Measurements from ENCODE around the gene FAIM2.

Gene FAIM2

DNA sequence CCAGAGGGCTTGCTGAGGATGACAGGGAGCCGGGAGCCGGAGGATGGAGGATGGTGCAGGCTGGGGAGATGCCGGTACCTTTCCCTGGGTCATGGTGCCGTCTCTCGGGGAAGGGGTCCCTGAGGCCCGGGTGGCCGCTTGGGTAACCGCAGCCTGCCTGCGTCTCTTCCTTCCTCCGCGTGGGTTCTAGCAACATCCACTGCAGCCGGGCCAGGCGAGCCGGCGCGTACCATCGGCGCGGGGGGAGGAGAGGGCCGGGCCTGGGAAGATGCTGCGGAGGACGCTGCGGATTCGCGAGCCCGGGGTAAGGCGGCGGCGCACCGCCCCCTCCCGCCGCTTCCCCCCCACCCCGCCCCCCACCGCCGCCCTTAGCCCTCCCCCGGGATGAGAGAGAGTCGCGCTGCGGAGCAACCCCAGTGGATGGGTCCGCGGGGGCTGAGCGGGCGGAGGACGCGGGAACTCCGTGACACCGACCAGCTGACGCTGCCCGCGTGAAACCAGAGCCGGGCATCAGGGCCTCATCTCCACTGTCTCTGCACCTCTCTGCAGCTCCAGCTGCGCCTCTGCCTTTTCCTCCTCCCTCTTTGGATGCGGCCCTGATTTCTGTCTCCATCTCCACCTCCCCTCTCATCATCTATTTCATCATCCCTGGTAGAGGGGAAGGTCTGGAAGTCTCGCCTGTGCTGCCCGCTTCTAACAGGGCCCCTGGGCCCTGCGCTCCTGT is at the start of gene FAIM2:
TSS of gene FAIM2 (minus strand) at position 201 of the 724 bp plus-strand sequence. CDS start at position 93, 108 bp downstream.
- peak; percentile 3 to 23 for DNase-seq (ENCODE audit: low read depth in 2 of 2)

DNA sequence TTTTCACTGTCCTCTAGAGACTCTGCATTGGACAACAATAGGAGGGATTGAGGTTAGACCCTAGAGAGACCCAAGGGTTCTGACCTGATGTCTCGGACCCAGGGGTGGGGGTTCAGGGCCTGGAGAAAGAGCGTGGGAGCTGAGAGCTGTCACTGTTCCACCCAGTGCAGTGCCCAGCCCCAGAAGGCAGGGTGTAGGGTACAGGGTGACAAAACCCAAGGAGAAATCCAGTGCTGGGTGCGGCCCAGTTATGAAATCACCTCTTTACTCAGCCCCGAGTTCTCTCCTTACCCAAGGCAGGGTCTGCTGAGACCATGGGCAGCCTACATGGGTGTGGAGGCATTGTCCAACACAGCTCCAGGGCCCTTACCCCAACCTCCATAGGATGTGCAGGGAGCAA is 49.5 kb upstream of the FAIM2 start:
- no peak for DNase-seq (ENCODE audit: low read depth in 2 of 2)

DNA sequence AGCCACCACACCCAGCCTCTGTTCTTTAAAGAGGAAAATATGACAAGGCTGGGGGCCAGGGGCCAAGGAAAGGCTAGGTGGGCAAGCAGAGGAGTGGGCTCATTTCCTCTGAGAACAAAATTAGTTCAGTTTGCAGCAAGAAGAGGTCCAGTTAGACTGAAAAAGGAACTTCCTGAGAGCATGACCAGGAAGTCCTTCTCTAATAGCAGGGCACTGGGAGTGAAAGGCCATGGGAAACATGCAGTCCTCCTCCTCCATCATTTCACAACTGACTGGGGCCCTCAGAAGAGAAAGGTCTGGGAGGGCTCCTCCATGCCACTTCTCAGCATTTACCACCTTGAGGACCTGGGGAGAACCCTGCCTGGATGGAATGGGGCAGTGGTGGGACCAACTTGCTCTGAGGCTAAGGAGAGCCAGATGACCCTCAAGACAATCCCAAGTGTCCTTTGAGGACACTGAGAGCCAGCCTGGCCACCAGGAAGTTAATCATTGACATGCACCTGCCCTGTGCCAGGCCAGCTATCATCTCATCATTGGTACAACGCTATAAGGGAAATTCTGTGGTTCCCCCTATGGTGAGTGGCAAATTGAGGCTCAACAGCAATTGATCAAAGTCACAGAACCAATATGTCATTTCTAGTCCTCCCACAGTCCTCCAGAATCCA is 48.8 kb upstream of the FAIM2 start:
- DNase-seq (ENCODE audit: low read depth in 2 of 2), result no peak

DNA sequence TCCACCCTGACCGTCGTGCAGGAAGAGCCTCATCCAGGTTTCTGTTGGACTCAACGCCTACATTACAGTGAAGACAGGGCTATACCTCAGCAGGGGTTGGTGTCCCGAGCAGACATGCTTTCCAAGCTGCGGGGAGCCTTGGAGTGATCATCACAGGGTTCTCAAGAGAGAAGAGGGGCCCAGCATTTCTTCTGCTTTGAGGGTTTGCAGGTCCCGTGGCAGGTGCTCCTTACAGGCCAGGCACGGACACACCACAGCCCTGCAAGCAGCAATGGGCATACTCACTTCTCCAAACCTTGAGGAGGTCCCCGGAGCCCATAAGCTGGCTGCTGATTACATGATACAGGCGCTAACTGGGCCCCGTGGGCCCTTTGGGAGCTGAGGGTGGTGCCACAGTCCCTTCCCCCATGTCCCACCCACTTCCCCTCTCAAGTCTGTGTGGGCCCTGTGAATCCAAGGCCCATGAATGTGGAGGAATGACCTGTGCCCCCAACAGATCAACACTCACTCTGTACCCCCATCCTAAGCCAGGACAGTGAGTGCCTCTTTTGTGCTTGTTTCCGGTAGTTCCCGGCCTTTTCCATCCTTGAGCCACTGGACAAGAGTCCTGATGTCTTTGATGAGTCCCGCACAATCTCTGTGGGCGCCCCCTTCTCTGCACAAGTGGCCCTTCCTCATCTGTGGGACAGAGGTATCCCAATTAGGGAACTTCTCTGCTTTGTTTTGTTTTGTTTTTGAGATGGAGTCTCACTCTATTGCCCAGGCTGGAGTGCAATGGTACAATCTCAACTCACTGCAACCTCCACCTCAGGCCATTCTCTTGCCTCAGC is 47.9 kb upstream of the FAIM2 start:
- no peak for DNase-seq (ENCODE audit: low read depth in 2 of 2)

DNA sequence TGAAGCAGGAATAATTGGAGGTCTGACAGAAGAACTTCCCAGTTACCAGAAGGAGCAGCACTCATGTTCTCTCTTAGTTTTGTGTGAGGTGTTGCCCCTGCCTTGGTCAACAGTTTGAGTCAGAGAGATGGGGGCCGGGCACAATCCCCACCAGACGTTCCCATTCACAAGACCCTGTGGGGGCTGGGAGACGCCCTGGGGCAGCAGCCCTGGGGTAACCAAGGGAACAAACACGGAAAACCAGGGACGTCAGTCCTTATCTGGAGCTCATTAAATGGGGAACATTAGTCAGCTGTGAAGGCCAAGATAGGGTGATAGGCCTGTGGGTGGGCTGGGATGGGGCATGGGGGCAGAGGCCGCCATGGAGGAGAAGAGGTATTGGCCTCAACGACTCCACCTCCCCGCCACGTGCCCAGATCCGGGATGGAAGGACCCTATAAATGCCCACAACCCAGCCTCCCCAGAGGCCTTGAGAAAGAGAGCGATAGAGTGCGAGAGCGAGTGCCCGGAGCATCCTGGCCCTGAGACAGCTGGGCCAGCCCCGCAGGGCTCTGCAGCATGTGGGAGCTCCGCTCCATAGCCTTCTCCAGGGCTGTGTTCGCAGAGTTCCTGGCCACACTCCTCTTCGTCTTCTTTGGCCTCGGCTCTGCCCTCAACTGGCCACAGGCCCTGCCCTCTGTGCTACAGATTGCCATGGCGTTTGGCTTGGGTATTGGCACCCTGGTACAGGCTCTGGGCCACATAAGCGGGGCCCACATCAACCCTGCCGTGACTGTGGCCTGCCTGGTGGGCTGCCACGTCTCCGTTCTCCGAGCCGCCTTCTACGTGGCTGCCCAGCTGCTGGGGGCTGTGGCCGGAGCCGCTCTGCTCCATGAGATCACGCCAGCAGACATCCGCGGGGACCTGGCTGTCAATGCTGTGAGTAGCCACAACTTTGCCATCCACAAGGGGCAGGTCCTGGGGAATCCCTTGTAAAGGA is 46.9 kb upstream of the FAIM2 start, which contains the start of gene AQP2:
TSS of gene AQP2 (plus strand) at position 465 of the 979 bp plus-strand sequence. CDS start at position 559, 94 bp downstream.
- DNase-seq (ENCODE audit: low read depth in 2 of 2), result no peak

DNA sequence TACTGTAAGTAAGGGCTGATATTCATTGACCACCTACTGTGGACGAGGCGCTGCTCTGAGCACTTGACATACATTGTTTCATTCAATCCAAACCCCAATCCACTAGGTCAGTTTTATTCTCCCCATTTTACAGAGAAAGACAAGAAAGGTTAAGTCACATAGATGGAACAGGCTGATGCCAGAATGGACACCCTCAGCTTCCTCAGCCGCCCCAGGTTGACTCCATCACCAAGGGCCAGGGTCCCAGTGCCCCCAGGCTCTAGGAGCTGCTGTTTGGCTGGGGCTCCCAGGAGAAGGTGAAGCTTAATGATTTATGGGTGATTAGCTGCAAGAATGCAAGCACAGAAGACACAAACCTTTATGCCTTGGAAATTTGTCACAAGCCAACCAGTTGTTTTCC is 46.2 kb upstream of the FAIM2 start:
- DNase-seq (ENCODE audit: low read depth in 2 of 2), result no peak

DNA sequence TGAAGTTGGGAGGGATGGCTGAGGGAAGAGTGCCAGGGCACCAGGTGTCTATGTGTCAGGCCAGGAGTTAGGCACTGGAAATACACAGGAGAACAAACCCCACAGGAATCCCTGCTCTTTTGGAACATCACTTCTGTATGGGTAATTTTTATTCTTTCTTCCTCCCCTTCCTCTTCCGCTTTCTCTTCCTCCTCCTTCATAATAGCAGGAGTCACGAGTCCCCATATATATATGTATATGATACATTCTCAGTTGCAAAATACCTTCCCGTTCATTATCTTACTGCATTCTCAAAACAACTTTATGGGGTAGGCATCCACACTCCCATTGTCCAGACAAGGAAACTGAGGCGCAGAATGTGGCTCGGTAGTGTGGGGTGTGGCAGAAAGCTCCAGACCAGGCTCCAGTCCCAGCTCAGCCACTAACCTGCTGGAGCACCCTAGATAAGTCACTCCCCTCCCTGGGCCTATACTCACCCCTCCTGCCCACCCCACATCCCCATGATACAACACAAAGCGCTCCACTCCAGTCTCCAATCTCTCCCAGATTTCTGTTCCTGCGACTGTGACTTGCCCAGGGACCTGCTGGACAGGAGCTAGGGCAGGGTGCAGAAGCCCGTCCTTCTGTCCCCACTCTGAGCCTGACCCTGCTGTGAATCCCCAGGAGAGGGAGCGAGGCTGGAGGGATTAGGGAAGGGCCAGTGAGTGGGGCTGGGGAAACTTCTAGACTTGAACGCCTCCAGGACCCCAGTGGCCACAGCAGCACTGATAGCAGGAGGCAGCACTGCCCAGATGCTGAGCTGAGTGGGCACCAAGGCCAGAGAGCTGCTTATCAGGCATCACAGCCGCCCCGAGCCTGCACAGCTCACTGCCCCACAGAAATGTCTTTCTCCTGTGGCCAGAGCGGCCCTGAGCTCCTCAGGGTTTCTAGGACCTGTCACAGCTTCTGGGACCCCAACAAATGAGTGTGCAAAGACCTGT is 45.5 kb upstream of the FAIM2 start:
- no peak for DNase-seq (ENCODE audit: low read depth in 2 of 2)

DNA sequence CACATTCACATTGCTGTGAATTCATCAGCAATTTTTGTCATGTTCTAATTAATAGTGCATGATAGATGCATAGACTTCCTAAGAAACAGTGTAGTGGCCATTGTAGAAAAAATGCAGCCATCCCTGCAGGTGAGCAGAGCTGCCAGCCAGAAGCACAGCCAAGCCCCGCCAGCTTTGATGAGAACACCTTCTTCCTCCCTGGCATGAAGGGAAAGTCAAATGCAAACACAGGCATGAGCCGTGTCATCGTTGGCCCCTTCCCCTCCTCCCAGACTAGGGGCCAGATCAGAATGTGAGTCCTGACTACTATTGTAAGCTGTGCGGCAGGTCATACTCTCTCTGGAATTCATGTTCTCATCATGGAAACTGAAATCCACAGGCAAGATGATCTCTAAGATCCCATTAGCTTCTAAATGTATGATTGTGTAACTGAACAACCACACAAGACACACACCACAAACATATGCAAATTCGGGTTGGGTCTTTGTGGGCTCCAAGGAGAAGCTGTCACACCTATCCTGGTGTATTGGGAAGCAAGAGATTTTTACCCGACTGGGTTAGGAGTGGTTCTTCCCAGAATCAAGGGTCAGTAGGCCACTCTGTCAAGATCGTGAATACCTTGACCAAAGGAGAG is 44.0 kb upstream of the FAIM2 start:
- DNase-seq (ENCODE audit: low read depth in 2 of 2), result no peak

DNA sequence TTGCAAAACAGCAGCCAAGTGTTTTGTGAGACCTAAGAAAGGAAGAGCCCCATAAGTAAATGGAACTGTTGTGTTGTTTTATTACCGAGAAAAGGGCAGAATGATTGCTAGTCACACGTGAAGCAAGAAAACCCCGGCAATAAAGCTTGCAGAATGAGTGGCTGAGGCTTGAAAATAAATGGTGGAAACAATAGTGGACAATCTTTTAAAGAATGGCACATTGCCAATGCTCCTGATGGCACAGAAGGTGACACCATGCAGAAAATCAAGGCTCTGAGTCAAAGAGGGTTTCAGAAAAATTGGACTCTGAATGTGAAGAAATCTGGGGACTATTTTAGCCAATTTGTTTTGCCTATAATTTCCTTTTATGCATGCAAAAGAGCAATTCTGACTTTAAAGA is 42.8 kb upstream of the FAIM2 start:
- no peak for DNase-seq (ENCODE audit: low read depth in 2 of 2)

DNA sequence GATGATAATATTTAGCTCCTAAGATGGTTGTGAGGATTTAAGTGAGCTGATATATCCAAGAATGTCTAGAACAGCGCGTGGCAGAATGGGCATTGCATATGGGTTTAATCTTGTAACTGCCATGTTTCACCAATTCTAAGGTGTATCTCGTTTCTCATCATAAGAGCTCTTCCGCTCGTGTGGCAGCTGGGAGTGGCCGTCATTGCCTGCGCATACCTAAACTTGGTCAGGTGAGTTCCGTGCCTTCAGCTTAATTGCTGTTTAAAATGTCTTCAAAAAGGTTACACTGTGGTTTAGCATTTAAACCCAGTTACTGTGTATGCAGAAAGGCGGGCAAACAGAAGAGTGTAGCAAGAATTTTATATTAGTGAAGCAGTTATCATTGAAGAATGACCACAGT is 42.4 kb upstream of the FAIM2 start:
- no peak for DNase-seq (ENCODE audit: low read depth in 2 of 2)

DNA sequence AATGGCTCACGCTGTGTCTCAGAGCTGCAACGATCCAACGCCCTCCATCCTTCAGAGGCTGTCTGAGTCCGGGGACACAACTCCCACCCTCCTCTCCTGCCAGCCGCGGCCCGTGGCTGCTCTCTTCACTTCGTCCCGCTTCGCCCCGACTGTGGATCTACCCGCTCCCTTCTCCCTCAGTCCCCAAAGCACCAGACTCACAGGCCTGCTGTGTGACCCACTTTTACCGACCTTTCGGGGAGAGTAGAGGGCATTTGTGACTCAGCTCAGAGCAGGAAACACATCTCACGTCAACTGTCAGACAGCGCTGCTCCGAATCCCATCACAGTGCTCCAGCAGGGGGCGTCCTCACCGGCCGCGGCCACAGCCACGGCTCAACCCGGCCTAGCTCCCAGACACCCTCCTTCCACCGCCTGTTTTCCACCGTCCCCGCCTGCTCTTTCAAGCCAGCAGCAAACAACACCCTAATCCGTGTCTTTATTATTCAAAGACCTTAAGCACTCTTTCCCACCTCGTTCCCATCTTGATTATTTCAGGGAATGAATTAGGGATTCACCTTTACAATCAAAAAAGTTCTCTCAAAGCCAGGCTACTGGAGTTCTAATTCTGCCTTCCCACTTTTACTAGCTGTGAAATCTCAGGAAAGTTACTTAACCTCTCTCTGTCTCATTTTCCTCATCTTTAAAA is 41.8 kb upstream of the FAIM2 start:
- peak; percentile 84 to 92 for DNase-seq (ENCODE audit: low read depth in 2 of 2)

DNA sequence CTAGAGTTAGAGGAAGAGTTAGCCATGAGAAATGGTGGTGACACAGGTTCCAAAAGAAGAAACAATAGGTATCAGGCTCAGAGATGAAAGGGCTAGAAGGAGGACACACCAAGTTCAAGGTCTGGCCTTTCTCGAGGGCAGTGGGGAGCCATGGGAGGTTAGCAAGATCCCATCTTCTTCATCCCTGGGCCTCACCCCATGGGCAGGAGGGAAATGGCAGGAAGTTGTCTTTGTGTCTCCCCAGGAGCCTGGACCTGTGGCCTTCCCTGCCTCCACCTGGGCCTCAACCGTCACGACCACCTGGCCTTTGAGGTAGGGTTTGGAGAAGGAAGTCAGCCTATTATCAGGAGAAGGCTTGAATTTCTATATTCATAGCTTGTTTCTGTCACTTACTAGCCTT is 41.0 kb upstream of the FAIM2 start:
- DNase-seq (ENCODE audit: low read depth in 2 of 2), result no peak

DNA sequence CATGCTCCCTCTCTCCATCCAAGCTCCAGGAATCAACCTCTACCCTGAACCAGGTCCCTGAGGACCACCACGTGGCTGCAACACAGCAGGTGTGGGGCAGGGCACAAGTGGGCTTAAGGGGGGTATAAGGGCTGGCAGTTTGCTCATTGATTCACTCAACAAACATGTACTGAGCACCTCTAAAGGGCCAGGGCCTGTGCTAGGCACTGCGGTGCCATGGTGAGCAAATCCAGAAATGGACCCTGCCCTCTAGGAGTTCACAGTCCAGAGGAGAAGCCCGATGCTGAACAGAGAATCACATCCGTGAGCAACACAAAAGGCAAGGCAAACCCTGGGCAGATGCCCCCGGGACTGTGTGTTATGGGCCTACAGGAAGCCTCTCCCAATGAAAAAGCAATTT is 40.3 kb upstream of the FAIM2 start:
- DNase-seq (ENCODE audit: low read depth in 2 of 2), result no peak

DNA sequence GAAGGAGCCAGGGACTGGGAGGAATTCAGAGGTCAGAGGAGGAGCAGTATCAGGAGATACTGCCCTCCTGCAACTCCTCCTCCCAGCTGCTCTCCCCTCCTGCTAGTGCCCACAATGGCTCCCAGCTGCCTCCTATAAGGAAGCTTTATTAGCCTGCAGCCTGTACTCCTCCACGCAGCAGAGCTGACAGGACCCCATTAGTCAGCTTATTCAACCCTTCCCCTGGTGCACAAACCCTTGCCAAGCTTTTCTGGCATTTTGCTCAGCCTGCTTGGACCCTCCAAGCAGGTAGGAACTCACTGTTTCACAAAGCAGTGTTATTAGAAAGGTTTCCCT is 39.9 kb upstream of the FAIM2 start:
- no peak for DNase-seq (ENCODE audit: low read depth in 2 of 2)

DNA sequence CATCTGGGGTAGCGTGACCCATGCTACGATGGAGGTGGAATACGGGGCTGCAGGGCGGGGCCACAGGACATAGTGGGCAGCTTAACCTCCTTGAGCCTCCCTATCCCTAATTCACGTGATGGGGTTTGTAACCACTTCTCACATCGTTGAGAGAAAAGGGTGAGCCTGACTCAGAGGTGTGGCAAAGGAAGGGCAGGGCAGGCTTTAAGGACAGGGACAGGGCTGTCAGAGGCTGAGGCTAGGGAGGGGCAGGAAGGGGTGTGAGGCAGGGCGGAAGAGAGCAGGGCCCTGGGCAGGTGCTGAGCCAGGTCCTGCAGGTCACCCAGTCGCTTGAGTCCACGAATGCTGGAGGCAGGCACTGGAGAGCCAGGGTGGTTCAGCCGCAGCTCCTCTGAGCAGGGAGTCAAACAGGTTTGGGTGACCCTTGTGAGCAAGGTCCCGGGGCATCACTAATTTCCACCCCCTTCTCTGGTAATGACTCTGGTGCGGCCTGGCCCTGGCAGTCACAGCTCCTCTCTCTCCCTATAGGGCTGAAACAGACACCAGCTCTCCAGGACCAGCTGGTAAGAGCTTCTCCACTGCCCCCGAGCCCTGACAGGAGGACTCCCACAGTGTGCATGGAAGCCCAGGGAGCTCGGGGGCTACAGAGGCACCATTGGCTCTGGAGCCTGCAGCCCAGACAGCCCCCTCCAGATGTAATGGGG is 39.4 kb upstream of the FAIM2 start:
- no peak for DNase-seq (ENCODE audit: low read depth in 2 of 2)

DNA sequence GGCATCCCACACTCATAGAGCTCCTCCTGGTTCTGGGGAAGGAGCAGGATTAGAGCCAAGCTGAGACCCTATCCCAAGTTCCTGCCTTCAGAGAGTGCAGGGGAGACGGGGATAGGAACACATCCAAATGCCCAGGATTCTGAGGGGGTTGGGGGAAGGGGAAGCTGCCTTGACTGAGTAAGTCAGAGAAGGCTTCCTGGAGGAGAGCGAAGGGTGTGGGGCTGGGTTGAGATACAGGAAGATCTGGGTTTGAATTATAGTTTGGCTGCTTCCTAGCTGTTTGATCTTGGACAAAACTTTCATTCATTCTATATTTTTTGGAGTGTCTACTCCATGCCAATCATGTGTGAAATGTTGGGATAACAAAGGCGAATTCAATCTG is 38.8 kb upstream of the FAIM2 start:
- no peak for DNase-seq (ENCODE audit: low read depth in 2 of 2)

DNA sequence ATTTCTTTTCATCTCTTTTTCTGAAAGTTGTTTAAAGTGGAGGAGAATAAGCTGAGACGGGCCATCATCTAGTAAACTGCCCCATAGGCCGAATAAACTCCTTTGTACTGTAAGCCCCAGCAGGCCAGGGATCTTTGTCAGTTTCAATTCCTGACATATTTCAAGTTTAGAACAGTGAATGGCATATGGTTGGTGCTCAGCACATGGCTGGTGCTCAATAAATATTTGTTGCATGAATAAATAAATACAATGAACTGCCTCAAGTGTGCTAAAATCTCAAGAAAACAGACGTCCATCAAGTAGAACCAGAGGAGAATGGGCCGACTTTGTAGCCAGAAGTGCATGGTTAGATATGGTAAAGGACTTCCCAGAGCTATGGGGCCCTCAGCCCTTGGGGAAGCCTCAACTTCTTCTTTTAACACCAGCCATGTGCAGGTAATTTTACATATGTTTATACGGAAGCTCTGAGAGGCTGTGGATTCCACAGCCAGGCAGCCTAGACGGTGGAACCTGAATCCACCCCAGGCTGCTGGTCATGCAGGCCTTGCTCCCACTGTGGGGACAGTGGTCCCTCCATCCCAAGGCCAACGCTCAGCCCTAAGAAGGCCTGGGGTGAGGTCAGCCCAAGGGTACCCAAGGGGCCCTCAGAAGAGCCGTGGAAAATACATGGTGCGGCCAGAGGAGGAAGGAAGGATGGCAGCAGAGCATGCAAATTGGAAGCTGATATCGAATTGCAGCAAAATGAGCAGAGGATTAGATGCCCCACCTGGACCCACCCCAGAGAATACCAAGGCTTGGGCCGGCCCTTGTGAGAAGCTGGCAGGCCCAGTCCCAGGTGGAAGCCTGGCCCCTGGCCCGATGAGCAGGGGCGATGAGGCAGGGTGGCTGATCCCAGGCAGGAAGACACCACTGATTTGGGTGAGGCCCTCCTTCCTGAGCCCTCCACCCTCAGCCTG is 38.1 kb upstream of the FAIM2 start:
- no peak for DNase-seq (ENCODE audit: low read depth in 2 of 2)
